Measurements from ENCODE around the gene CTBP1.

Gene CTBP1

GRCh38 chr4:1195109-1195671 lies 53.7 kb downstream of the CTBP1 start:
- no peak for DNase-seq (ENCODE audit: low spot score)

DNA sequence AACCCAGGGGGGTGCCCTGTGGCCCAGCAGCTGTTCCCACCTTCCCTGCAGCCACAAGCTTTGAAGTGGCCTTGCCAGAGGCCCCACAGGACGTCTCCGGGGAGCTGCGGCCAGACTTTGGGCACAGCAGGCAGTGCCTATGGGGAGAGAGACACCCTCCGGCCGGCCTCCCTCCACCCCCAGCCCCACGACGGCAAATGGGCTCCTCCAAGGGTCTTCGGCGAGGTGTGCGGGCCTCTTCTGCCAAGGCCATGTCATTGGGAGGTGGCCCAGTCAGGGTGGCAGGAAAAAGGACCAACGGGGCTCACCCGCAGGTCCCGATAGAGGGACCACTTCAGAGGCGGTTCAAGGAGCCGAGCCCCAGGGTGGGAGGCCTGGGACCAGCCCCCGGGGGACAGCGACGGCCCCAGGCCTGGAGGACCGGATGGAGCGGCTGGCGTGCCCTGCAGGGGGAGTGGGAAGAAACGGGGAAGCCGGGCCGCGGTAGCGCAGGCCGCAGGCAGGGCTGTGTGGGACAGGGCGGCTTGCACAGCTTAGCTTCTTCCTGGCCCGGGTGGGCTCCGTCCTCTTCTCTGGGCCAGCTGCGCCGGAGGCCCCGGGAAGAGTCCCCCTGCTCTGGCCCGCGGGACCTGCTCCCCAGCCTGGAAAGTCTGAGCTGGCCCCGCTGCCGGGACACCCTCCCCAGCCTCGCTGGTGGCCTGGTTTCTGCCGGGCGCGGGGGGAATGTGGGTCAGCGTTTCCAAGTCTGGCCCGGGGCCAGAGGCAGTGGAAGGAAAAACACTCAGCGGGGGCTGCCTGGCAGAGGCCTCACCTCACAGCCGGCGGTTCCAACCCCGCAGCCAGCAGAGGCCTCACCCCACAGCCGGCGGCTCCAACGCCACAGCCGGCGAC lies 54.7 kb downstream of the CTBP1 start:
- no peak for DNase-seq (ENCODE audit: low spot score)

GRCh38 chr4:1193206-1194009 lies 55.5 kb downstream of the CTBP1 start:
- no peak for DNase-seq (ENCODE audit: low spot score)

DNA sequence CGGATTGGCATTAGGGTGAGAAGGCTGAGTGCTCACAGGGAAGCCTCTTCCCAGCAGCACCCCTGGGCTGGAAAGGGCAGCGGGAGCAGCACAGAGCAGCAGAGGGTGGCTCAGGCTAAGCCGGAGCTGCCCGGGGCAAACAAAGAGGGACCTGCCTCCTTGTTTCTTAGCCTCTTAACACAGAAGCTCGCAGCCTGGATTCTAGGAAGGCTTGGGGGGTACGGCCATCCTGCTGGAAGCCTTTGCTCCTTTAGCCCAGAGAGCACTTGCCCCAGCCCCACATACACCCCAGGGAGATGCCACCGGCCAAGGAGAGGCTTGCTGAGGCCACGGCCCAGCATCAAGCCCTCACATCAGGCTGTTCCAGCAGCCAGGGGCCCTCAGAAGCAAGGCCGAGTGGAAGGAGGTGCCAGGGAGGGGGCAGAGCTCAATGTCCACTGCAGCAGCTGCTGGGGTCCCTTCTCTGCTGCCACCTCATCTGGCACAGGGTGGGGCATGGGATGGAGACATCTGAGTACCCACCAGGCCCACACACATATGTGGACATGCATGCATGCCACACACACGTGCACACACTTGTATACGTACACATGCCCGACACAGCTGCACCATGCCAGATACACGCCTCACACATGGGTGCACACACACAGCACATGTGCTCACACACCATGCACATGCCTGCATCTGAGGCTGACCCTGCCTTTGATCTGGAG lies 56.3 kb downstream of the CTBP1 start:
- DNase-seq (ENCODE audit: low spot score): no peak

DNA sequence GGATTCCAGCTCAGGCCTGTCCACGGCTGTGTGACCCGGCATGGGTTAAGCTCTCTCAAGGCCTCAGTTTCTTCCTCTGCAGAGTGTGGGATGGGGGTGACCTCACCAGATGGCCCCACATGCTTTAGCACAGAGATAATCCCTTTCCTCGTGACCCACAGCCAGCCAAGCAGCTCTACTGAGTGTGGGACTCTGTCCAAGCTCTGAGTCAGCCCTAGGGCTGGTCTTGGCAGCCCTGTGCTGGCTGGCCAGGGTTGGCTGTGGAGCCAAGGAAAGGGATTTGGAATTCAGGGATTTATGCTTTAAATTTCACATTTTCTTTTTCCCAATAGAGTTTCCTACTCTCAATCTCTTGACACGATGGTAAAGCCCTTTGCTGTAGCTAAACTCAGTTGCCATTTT lies 56.8 kb downstream of the CTBP1 start:
- DNase-seq (ENCODE audit: low spot score): no peak

DNA sequence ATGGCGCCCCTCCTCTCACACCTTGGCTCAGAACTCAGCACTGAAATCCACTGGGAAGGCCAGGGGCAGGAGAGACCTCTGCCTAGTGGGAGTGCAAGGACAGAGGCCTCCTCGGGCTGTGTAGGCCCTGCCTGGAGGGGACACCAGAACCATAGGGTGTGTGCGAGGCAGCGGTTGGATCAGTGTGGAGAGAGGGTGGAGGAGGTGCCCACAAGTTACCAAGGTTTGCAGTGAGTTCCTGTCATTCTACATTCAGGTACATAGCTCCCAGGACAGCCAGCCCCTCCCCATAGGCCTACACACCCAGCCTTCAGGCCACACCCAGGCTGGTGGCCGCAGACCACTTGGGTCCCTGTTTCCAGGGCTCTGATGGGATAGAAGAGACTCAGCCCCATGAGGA lies 57.3 kb downstream of the CTBP1 start:
- DNase-seq (ENCODE audit: low spot score): no peak

- DNase-seq (ENCODE audit: low spot score): peak; percentile 52
Observed at GRCh38 chr4:1187182-1187581, 61.7 kb downstream of the CTBP1 start.

GRCh38 chr4:1183985-1184773 lies 64.8 kb downstream of the CTBP1 start:
- DNase-seq (ENCODE audit: low spot score): no peak

GRCh38 chr4:1182313-1182712 lies 66.6 kb downstream of the CTBP1 start:
- no peak for DNase-seq (ENCODE audit: low spot score)

DNA sequence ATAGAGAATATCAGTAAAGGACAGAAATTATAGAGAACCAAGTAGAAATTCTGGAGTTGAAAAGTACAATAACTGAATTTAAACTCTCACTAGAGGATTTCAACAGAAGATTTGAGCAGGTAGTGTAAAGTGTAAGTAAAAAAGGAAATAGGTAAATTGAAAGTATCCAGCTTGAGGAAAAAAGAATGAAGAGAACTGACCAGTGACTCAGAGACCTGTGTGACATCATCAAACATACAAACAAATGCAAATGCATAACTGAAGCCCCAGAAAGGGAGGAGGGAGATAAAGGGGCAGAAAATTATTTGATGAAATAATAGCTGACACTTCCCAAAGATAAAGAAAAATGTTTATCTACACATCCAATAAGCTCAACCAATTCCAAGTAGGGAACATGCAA lies 68.3 kb downstream of the CTBP1 start:
- DNase-seq (ENCODE audit: low spot score): no peak

DNA sequence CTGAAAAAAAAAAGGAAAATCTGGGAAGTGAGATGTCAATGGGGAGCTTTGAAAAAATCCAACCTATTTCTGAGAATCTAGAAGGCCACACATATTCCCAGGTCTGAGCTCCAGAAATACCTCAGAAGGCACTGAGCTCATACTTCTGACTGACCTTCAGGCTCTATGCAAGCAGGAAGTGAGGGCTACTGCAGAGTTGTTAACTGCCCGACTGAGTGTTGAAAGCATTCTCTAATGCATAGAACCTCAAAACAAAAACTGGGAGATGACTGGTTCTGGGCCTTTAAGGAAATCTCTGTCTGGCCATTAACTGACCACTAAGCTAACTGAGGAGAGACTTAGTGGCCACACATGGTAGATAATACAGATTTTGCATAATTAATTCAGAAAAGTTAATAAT lies 69.0 kb downstream of the CTBP1 start:
- no peak for DNase-seq (ENCODE audit: low spot score)

- DNase-seq (ENCODE audit: low spot score): no peak
Observed at GRCh38 chr4:1179089-1179441, 69.9 kb downstream of the CTBP1 start.

DNA sequence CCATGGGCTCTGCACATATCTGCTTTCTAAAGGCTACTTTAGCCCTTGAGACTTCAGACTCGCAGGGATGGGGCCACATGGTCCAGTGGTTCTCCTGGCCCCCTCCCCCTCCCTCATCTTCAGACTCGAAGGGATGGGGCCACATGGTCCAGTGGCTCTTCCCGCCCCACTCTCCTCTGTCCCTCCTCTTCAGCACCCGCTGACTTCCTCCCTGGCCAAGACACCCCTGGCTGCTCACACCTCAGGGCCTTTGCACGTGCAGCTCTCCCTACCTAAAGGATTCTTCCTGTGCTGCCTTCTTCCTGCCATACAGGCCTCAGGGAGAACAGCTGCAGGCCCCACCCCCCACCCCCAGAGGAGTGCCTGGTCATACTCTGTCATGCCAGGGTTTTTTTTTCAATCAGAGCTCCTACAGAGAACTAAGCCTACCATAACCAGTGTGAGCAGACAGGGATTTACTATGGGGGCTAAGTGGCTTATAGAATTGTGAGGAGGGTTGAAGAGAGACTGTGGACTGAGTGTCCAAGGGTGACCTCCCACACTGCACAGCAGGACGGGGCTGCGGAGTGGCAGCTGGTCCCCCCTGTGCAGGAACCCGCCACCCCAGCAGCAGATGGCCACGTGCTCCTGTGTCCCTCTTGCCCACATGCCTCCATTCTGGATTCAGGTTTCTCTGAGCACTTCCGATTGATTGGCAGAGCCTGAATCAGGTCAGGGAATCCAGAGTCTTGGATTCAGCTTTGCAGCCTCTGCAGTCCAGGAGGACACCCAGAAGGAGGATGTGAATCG lies 70.4 kb downstream of the CTBP1 start:
- DNase-seq (ENCODE audit: low spot score): no peak

DNA sequence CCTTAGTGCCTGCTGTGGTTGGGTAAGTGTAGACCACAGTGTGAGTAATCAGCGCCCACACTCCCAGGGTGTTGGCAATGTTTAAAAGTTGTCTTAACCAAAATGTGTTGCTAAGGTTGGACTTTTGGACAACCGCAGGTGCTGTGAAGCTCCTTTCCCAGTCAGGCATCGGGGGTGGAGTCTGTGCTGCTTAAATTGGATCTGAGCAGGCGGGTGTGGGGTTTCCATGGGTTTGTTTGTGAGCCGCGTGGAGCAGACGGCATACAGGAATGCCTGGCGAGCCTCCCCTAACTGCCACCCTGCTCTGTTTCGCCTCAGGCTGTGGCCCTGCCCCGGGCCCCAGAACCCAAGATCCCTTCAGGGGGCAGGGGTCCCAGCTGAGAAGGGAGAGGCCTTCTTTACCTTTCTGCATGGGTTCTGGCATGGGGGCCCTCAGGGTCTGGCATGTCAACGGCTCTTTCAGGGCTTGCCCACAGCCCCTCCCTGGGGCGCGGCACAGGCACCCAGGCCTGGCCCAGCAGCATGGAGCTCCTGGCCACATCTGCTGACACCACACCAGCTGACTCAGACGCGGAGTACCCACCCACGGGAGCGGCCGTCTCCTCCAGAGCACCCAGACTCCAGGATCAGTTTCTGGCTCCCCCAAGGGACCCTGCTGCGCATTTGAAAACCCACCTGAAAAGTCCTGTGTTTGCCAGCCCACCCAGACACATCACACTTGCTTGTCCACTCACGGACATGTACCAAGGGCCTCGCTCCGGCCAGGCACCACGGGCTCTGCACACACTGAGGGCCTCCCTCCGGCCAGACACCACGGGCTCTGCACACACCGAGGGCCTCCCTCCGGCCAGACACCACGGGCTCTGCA lies 71.4 kb downstream of the CTBP1 start:
- DNase-seq (ENCODE audit: low spot score): no peak

GRCh38 chr4:1176398-1177273 lies 72.3 kb downstream of the CTBP1 start:
- DNase-seq (ENCODE audit: low spot score): no peak

DNA sequence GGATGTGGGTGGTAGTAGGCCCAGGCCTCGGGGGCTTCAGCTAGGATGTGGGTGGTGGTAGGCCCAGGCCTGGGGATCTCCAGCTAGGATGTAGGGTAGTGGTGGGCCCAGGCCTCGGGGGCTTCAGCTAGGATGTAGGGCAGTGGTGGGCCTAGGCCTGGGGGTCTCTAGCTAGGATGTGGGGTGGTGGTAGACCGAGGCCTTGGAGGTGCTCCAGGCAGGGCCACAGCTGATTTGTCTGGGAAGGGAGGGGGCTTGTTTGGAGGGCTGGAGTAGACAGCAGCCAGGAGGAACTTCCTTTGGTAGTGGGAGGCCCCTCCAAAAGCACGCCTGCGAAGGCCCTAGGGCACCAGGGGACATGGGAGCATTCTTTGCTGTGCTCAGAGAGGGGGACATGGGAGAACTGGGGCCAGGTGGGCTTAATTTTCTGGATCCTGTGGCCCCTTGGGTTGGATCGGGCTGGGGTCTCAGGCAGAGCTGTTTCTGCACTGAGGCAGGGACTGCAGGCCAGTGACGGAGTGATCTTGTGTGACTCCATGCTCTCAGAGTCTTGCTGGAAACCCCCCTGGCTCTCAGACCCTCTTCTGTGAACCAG lies 73.2 kb downstream of the CTBP1 start:
- DNase-seq (ENCODE audit: low spot score): no peak

GRCh38 chr4:1174941-1175634 lies 73.8 kb downstream of the CTBP1 start:
- no peak for DNase-seq (ENCODE audit: low spot score)

All from activated CD4-positive, alpha-beta T cell treated with anti-CD3 and anti-CD28 coated beads, Interleukin-2, Interleukin-4, amounts not matched to agents 100 ng/mL and 50 ng/mL, durations not matched to agents 16 hours and 8 hours (primary cell).